NCI-H446 treated with DMSO at 0.1 percent for 48 hours (cell line): ENCODE data around the gene MANEAL.

Source experiments
- DNase-seq: peaks from one replicate; lab custom pipeline; 2025; lab: John Stamatoyannopoulos, UW

Gene MANEAL

DNA sequence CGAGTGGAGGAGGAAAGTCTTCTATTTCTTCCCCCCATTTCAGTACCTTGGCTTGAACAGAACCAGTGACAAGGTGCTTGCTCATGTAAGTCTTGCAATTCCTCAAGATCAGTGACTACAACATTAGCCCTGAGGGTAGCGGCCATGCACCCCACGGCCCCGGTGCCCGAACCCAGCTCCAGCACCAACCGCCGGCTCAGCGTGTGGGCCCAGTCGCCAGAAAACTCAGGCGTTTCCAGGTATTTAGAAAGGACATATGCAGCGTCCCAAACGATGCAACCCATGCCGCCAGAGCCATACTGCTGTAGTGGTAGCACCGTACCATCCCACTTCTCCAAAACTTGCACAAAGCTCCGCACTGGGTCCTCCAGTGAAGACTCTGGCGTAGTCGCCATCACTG is 11.2 kb upstream of the MANEAL start:
- no peak for DNase-seq

DNA sequence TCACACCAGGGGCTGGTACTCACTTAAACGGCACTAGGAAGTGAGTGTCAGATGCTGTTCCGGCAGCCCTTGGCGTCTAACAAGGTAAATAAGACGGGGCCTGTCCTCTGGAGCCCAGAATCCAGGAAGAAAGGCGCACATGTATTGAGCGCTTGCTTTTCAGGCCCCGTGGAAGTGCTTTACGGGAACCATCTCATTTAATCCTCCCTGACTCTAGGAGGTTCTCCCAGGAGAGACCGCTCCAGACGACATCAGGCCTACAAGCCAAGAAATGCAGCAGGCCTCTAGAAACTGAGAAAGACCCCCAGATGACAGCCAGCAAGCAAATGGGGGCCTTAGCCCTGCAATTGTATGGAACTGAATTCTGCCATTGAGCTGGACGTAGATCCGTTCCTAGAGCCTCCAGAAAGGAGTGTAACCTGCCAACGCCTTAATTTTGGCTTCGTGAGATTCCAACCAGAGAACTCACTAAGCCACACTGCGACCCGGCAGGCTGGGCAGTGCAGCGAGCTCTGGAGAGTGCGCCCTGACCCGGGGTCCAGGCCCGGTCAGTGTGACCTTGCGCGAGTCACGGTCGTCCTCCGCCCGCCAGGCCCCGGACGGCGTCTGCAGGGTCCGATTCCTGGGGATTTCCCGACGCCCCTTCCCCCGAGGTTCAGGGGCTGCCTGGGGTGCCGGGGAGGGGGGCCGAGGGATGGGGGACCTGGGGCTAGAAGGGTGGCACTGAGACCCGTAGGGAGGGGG is 532 bp upstream of the MANEAL start:
- no peak for DNase-seq

DNA sequence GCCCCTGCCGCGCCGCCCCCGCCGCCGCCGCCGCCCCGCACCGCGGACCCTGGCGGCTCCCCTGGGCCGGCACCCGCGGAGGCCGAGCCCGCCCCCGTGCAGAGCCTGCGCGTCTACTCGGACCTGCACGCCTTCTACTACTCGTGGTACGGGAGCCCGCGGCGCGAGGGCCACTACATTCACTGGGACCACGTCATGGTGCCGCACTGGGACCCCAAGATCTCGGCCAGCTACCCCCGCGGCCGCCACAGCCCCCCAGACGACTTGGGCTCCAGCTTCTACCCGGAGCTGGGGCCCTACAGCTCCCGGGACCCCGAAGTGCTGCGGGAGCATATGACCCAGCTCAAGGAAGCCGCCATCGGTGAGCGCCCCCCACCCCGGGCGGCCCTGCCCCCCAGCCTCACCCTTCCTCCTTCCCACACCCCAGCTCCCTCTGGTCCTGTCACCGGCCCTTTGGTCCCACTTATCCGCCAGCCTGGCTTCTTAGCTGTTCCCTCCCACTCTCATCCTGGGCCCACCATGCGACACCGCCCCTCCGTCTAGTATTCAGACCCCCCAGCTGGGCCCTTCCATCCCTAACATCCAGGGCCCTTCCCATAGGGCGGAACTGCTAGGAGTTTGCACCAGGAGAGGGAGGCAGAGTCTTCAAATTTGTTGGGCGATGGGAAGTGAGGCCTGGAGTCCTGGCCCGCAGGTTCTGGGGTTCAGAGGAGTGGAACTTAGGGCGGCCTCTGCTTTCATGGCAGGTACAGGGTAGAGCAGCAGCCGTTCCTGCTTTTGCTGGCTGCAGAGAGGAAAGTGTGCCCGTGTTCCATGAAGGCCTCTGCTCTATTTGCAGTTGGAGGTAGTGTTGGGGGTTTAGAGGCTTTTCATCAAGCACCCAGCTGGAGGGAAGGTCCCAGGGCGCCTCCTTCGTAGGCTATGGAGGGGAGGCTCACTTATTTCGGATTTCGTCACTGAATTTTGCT is 1.0 kb downstream of the MANEAL start:
- DNase-seq, result no peak

DNA sequence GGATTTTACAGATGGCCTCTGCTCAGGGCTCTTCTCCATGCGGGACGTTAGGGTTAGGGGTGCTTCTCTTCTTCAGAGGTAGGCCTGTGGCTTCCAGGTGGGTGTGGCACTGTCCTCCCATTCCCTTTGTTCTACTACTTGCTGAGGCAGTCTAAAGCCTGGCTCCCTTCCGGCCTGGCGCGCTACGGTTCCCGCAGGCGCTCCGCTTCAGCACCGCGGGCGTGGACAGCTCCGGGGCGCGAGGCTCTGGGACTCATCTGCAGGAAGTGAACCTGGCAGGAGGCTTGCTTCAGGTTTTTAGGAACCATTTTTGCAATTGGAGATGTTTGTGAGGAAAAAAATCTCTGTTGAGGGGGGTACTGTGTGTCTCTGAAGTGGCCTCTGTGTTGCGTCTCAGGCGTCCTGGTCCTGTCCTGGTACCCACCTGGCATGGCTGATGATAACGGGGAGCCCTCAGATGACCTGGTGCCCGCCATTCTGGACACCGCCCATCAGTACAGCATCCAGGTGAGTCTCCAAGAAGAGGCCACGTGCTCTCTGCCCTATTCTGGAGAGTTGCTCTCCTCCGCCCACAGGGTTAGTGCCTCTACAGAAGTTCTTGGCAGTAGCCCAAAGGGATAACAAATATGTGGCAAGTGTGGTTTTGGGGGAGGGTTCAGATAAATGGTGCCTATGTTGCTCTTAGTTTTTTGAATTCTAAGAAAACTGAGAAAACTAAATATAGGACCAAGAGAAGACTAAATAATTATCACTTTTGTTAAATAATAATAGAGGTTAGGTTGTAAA is 1.9 kb downstream of the MANEAL start:
- DNase-seq, result no peak

DNA sequence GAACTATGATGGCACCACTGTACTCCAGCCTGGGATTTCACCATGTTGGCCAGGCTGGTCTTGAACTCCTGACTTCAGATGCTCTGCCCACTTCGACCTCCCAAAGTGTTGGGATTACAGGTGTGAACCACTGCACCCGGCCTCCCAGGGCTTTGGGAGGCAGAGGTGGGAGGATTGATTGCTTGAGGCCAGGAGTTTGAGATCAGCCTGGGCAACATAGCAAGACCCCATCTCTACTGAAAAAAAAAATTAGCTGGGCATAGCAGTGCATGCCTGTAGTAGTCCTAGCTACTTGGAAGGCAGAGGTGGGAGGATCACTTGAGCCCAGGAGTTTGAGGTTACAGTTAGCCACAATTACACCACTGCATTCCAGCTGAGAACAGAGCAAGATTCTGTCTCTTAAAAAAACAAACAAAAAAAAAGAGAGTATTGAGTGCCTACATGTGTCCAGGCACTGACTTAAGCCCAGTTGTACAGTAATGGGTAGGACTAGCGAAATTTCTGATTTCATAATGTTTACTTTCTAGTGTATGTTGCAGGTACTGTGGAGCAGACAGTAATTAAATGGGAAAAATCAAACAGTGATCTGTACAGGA is 4.2 kb downstream of the MANEAL start:
- DNase-seq, result no peak

DNA sequence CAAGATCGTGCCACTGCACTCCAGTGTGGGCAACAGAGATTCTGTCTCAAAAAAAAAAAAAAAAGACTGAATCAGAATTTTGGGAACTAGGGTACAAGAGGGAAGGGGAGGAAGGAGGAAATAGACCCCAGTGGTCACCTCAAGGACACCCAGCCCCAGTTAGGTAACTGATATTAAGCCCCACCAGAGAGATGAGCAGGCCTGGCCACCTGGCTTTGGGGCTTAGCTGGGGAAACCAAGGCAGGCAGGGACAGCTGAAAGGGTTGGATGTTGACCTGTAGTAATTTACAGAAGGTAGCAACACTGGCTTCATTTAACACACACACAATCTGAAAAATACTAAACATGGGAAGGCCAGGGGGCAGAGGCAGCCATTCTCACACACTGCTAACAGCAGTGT is 8.8 kb downstream of the MANEAL start:
- DNase-seq, result no peak

DNA sequence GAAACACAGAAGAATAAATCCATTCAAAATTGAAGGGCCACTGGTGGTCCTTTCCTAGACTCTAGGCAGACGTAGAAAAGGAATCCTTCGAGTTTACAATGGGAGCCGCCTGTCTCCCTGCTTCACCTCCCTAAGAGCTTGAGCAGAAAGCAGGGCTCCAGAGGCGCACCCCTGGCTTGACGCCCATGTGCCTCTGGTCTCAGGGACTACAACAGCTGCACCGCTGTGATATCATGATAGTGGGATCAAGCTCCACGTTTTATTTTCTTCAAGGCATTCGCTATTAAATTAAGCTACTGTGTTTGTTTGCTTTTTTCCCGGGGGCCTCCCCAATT is 13.5 kb downstream of the MANEAL start:
- no peak for DNase-seq

DNA sequence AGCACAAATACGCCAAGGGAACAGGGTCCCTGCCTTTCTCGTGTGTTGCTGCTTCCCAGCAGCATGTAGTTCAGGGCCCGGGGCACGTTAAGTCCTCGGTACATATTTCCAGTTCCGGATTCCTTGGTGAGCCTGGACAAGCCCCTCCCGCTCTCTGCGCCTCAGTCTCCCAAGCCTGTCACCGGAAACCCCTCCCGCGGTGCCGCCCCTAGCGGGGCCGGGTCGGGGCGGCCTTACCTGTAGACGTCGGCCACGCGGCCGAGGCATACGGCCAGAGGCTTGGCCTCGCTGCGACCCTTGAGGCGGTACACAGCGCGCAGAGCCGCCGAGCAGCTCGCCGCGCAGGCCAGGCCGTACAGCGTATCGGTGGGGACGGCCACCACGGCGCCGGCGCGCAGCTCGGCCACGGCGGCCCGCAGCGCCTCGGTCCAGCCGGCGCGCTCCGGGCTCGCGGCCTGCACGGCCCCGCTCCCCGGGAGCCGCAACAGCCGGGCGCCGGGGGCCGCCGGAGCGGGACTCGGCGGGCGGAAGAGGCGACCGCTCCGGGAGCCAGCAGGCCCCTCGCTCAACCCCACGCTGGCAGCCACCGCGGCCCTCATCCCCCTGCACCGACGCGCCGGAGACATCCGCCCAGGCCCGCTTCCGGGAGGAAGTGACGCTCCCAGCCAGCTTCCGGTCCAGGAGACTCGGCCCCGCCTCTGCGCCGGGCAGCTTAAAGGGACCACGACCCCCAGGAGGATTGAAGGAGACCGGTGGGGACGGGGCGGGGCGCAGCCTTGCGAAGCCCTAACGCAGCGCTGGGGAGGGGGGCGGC is 14.1 kb downstream of the MANEAL start, which contains the start of the genes C1orf122 and YRDC:
TSS of gene C1orf122 (plus strand) at position 236 of the 814 bp plus-strand sequence. CDS start 615 bp downstream, outside the sequence.
TSS of gene YRDC (minus strand) at position 654 of the 814 bp plus-strand sequence. CDS start at position 626, 28 bp downstream.
- DNase-seq, result peak; percentile 85

DNA sequence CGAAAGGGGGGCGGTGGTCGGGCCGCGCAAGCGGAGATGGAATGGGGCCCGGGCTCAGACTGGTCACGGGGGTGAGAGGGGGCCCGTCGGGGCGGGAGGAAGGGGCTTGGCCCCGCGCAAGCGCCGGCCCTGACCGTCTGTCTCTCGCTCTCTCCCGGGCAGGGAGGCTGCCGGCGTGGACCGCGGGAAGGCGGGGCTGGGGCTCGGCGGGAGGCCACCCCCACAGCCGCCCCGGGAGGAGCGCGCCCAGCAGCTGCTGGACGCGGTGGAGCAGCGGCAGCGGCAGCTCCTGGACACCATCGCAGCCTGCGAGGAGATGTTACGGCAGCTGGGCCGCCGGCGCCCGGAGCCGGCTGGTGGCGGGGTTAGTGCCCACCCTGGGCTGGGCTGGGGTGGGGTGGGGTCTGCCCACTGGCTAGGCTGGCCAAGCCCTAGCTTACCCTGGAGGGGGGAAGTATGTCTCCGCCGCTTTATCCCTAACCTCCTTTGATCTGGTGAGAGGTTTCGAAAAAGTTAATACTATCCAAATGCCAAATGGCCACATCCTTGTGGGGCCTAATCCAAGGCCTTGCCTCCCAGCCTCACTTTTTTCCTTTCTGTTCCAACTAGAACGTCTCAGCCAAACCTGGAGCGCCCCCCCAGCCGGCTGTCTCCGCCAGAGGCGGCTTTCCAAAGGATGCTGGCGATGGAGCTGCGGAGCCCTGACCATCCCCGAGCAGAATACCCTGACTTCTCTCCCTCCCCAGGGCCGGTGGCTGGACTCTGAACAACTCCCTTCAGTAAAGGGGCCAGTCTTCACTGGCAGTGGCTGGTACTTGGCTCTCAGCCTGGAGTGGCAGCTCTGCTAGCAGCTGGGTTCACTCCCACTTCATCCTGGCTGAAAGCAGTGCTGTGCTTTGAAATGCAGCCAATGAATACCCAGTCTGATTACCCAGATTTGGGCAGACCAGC is 15.0 kb downstream of the MANEAL start:
- peak; percentile 86 for DNase-seq

DNA sequence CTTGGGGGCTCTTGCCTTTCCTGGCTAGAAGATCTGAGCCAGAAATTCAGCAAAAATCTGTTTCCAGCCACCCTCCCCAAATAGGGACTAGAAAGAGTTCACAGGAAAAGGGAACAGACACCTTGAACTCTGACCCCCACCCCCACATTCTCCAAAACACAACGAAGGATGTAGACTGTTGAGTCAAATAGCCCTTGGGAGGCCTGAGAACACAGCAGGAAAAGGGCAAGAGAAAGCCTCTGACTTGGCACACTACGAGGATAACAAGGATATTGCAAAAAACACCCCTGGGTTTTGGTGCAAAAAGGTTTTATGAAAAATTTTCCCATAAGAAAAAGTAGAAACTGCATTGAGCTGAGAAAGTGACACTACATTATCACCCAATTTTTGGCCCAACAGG is 16.3 kb downstream of the MANEAL start:
- DNase-seq, result no peak

DNA sequence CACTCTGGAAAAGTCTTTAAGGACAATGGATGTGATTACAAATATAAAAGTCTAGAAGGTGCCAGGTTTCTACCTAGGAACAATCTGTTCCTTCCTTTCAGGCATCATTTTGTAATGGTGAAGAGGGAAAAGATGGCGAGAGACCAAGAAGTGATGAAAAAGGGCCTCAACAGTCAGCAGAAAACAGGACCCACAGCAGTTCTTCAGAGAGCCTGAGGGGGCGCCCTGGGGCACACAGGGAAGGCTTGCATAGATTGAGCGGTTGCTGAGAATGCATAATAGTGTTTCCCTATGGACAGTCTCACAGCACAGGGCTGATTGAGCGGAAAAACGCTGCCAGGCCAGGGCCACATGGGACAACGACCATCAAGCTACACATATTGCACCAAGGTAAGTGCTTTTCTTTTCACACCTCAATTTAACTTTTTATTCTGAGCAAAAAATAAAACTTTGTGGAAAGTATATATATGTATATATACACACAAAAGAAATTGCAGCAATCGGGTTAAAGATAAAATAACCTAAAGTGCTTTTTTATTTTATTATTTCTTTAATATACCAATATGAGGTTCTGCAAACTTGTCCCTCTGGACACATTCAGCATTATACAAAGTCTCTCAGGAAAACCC is 17.5 kb downstream of the MANEAL start:
- peak; percentile 45 for DNase-seq

DNA sequence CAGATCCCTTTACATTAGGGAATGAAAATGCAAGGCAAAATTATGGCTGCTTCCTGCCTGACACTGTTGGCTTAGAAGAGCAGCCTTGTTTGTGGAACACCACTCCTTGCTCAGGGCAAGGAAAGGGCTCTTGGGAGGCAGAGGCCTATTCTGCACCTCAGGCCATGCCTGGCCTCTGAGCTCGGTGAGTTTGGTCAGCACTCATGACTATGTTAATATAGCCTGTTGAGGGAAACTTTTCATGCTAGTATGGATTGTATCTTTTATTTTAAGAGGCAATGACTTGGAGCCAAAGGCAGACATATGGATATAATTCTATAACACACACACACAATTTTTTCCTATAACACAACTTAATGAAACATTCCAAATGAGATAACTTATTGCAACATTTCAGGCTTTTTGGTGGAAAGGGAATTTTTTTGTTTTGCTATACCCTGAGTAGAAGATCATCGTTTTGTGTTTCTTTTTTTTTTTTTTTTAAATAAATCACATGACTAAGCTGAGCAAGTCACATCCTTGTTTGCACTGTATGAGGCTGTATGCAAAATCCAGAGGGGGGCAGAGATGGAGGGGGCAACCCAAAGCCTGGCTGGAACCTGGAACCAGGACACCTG is 20.0 kb downstream of the MANEAL start:
- no peak for DNase-seq

DNA sequence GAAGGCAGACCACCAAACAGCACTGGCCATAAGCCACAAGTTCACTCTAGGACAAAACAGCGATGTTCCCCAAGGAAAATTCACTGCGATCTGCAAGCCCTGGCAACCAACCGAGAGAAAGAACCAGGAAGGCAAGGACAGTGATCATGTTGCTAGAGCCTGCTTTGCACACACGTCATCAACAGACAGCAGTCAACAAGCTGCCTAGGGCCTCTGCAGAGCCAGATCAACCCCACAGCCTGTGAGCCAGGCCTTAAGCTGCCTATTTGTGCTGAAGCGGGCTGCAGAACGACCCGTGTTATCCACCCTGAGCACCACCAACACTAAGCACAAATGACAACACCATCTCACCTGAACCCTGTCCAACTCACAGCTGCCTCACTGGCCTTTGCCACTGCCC is 20.6 kb downstream of the MANEAL start:
- no peak for DNase-seq

DNA sequence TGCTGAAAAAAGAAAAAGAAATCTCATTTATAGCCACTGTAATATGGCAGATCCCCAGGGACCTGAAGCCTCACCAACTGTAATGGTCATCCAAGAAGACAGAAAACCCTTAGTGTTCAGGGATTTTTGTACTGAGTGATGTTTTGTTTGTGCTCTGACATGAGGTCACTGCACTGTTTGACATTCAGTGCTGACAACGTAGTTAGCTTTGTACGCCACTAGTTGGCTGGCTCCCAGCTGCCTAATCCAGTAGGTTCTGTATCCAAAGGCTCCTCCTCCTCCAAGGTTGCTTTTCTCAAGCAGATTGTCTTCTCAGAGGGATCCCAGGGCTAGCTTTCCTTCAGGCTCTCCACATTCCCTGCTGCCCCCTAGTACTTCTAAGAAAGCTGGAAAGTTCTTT is 23.8 kb downstream of the MANEAL start:
- no peak for DNase-seq

DNA sequence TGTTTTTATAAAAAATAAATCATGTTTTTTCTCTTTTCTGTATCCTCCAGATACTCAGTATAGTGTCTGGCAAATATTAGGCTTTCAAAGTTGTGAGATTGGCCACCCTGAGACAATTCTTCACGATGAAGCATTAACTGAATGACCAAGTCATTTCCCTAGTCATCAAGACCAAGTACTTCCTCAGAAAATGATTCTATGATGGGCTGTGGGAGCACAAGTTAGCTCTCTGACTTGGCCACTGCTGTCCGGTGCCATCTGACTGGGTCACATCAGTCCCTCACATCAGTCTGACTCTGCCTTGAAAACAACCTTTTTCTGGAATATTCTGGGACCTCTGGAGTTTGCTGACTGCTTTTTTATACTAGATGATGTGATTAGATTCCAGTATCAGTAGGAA is 27.8 kb downstream of the MANEAL start:
- no peak for DNase-seq

DNA sequence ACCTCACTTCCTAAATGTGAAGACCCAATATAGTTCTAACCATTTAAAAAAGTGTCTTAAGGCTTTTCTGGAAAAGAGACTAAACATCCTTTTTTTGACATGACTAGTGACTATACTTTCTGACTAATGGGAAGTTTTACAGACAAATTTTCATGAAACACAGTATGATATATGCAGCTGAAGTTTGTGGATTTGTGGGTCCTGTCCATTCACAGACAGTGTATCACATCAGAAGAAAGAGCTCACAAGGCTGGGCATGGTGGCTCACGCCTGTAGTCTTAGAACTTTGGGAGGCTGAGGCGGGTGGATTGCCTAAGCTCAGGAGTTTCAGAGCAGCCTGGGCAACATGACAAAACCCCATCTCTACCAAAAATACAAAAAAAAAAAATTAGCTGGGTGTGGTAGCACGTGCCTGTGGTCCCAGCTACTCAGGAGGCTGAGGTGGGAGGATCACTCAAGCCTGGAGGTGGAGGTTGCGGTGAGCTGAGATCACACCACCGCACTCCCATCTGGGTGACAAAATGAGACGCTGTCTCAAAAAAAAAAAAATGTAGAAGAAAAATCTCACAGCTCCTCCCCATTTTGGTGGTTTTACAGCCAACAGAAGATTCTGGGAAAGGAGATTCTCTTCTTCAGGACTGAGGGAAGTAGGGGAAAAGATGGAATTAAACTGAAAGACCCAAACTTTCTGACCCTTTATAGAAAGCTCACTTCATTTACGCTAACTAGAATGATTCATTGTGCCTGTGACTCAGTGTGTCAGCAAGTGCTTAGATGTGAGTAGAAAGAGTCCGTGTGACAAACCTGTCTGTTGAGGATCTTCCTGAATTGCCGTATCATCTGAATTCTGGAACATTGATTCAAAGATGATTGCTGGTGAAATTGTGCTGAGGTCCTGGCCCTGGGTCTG is 29.5 kb downstream of the MANEAL start:
- DNase-seq, result no peak

DNA sequence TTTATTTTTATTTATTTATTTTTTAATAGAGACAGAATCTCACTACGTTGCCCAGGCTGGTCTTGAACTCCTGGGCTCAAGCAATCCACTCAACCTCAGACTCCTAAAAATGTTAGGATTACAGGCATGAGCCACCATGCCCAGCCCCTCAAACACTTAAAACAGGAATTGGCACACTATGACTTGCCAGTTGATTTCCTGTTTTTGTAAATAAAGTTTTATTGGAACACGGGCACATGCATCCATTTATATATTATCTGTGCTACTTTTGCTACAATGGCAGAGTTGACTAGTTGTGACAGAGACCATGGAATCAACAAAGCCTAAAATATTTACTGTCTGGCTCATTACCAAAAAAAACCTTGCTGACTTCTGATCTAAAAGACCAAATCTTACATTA is 30.4 kb downstream of the MANEAL start:
- DNase-seq, result no peak

DNA sequence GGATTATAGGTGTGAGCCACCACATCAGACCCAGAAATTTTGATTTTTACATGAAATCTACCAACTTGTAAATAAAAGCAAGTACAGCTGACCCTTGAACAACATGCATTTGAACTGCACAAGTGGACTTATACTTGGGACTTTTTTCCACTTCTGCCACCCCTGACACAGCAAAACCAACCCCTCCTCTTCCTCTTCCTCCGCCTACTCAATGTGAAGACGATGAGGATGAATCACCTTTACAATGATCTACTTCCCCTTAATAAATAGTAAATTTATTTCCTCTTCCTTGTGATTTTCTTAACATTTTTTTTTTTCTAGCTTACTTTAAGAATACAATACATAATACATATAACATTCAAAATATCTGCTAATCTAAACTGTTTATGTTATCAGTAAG is 31.9 kb downstream of the MANEAL start:
- DNase-seq, result no peak
